ENCODE results near the gene GUCY2C.

GRCh38 chr12:14664434-14665023, 31.9 kb downstream of the GUCY2C start:
- TF ChIP-seq SP1 (IDR thresholded peaks at IDR 0.05) (no peak), SUZ12 (IDR thresholded peaks at IDR 0.05) (no peak), ZNF384 (IDR thresholded peaks at IDR 0.05) (no peak), NFRKB (IDR thresholded peaks at IDR 0.05) (no peak), ELF4 (IDR thresholded peaks at IDR 0.05) (no peak), BHLHE40 (IDR thresholded peaks at IDR 0.05; ENCODE audit: borderline replicate concordance) (no peak), ARNT (IDR thresholded peaks at IDR 0.05) (no peak), FOXK2 (IDR thresholded peaks at IDR 0.05) (no peak), TARDBP (IDR thresholded peaks at IDR 0.05) (no peak), FOXA1 (IDR thresholded peaks at IDR 0.05) (no peak), HDGF (IDR thresholded peaks at IDR 0.05; ENCODE audit: borderline replicate concordance) (no peak), FOXM1 (IDR thresholded peaks at IDR 0.05; ENCODE audit: borderline replicate concordance) (no peak), PKNOX1 (IDR thresholded peaks at IDR 0.05) (no peak)

All from HEK293T (cell line).